Measurements from ENCODE around the gene EPHA4. TPM values are rescaled to one million over a fixed set of nuclear protein-coding genes. Genes with fewer than 3 reads are reported as not detected.

The EPHA4 gene
- total and polyA plus RNA-seq, 4 donors: 0.43 to 2.3 (median 1.1) TPM

DNA sequence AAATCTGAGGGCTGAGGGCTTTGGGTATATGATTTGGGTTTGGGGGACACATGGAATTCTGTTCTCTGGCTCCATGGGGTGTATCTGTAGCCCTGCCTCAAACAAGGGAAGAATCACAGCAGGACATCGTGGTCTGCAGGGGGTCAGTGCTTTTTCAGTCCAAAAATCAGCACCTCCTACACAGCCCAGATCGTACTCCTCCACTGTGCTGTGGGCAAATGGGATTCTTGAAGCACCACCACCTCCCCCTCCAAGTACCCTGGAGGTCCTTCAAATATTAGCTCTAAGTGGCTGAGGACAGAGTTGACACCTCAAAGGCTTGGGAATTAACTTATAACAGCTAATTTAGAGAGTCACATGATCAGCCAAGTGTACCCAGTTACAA lies 41.5 kb downstream of the EPHA4 start:
- no peaks in the 10 kb centered on the region for H3K27me3 ChIP-seq (ENCODE audit: control insufficient read depth in 4 of 4, insufficient read depth in 4 of 4, low read length in 3 of 4)
- H3K27ac ChIP-seq (ENCODE audit: low read depth in 1 of 2, low read length in 2 of 2): no peak overlapping the region
- DNase-seq (ENCODE audit: low spot score): no peak
- 53% methylated on average over 2 of the region's 2 CpGs for WGBS
- H3K9ac ChIP-seq (ENCODE audit: low read depth in 1 of 2, low read length in 2 of 2): no peak overlapping the region
- no peaks in the 10 kb centered on the region for H3K9me3 ChIP-seq (ENCODE audit: control insufficient read depth in 4 of 4, low read length in 3 of 4)
- TF ChIP-seq GABPA (IDR thresholded peaks at IDR 0.05 in 1 of 2, conservative IDR thresholded peaks at IDR 0.05 in 1 of 2) (no peak), CTCF (IDR thresholded peaks at IDR 0.05; ENCODE audit: low read depth, low read length, missing input control) (no peak), FOXA2 (IDR thresholded peaks at IDR 0.05) (no peak), HNF4G (IDR thresholded peaks at IDR 0.05) (no peak), NR2F2 (IDR thresholded peaks at IDR 0.05) (no peak), HNF4A (conservative IDR thresholded peaks at IDR 0.05) (no peak), YY1 (IDR thresholded peaks at IDR 0.05) (no peak), SP1 (IDR thresholded peaks at IDR 0.05) (no peak), EGR1 (IDR thresholded peaks at IDR 0.05; ENCODE audit: low read depth in 2 of 2) (no peak), ATF3 (IDR thresholded peaks at IDR 0.05) (no peak)
- H3K36me3 ChIP-seq (ENCODE audit: control insufficient read depth in 4 of 4, insufficient read depth in 3 of 4, low read depth in 1 of 4, low read length in 3 of 4): no peaks in the 10 kb centered on the region
- no peaks in the 10 kb centered on the region for H3K4me1 ChIP-seq (ENCODE audit: control insufficient read depth in 4 of 4, insufficient read depth in 4 of 4, low read length in 3 of 4)
- no peak overlapping the region for H3K4me3 ChIP-seq (ENCODE audit: low read depth in 1 of 3, low read length in 3 of 3)

- no peak overlapping the region for H3K27ac ChIP-seq (ENCODE audit: low read depth in 1 of 2, low read length in 2 of 2)
- no peak overlapping the region for H3K4me3 ChIP-seq (ENCODE audit: low read depth in 1 of 3, low read length in 3 of 3)
- no peaks in the 10 kb centered on the region for H3K36me3 ChIP-seq (ENCODE audit: control insufficient read depth in 4 of 4, insufficient read depth in 3 of 4, low read depth in 1 of 4, low read length in 3 of 4)
- no peak overlapping the region for H3K9ac ChIP-seq (ENCODE audit: low read depth in 1 of 2, low read length in 2 of 2)
- no peaks in the 10 kb centered on the region for H3K27me3 ChIP-seq (ENCODE audit: control insufficient read depth in 4 of 4, insufficient read depth in 4 of 4, low read length in 3 of 4)
- WGBS: 66% methylated on average over 10 of the region's 10 CpGs
- no peaks in the 10 kb centered on the region for H3K4me1 ChIP-seq (ENCODE audit: control insufficient read depth in 4 of 4, insufficient read depth in 4 of 4, low read length in 3 of 4)
- TF ChIP-seq, protein P1, sequence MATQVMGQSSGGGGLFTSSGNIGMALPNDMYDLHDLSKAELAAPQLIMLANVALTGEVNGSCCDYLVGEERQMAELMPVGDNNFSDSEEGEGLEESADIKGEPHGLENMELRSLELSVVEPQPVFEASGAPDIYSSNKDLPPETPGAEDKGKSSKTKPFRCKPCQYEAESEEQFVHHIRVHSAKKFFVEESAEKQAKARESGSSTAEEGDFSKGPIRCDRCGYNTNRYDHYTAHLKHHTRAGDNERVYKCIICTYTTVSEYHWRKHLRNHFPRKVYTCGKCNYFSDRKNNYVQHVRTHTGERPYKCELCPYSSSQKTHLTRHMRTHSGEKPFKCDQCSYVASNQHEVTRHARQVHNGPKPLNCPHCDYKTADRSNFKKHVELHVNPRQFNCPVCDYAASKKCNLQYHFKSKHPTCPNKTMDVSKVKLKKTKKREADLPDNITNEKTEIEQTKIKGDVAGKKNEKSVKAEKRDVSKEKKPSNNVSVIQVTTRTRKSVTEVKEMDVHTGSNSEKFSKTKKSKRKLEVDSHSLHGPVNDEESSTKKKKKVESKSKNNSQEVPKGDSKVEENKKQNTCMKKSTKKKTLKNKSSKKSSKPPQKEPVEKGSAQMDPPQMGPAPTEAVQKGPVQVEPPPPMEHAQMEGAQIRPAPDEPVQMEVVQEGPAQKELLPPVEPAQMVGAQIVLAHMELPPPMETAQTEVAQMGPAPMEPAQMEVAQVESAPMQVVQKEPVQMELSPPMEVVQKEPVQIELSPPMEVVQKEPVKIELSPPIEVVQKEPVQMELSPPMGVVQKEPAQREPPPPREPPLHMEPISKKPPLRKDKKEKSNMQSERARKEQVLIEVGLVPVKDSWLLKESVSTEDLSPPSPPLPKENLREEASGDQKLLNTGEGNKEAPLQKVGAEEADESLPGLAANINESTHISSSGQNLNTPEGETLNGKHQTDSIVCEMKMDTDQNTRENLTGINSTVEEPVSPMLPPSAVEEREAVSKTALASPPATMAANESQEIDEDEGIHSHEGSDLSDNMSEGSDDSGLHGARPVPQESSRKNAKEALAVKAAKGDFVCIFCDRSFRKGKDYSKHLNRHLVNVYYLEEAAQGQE (IDR thresholded peaks at IDR 0.05): no peak
- no peak for TF ChIP-seq HNF4G (IDR thresholded peaks at IDR 0.05)
- TF ChIP-seq EGR1 (IDR thresholded peaks at IDR 0.05; ENCODE audit: low read depth in 2 of 2): no peak
- no peak for TF ChIP-seq HNF4A (conservative IDR thresholded peaks at IDR 0.05)
- no peak for TF ChIP-seq RAD21 (IDR thresholded peaks at IDR 0.05)
- no peak for TF ChIP-seq MAX (IDR thresholded peaks at IDR 0.05)
- no peak for TF ChIP-seq CTCF (IDR thresholded peaks at IDR 0.05; ENCODE audit: low read depth, low read length, missing input control)
- TF ChIP-seq GABPA (IDR thresholded peaks at IDR 0.05 in 1 of 2, conservative IDR thresholded peaks at IDR 0.05 in 1 of 2): no peak
- TF ChIP-seq TAF1 (conservative IDR thresholded peaks at IDR 0.05): no peak
- no peak for TF ChIP-seq ATF3 (IDR thresholded peaks at IDR 0.05)
- no peak for TF ChIP-seq FOXA1 (IDR thresholded peaks at IDR 0.05)
- TF ChIP-seq, protein P2, sequence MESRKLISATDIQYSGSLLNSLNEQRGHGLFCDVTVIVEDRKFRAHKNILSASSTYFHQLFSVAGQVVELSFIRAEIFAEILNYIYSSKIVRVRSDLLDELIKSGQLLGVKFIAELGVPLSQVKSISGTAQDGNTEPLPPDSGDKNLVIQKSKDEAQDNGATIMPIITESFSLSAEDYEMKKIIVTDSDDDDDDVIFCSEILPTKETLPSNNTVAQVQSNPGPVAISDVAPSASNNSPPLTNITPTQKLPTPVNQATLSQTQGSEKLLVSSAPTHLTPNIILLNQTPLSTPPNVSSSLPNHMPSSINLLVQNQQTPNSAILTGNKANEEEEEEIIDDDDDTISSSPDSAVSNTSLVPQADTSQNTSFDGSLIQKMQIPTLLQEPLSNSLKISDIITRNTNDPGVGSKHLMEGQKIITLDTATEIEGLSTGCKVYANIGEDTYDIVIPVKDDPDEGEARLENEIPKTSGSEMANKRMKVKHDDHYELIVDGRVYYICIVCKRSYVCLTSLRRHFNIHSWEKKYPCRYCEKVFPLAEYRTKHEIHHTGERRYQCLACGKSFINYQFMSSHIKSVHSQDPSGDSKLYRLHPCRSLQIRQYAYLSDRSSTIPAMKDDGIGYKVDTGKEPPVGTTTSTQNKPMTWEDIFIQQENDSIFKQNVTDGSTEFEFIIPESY (IDR thresholded peaks at IDR 0.05): no peak
- no peak for TF ChIP-seq JUND (IDR thresholded peaks at IDR 0.05)
- TF ChIP-seq RXRA (IDR thresholded peaks at IDR 0.05): no peak
- TF ChIP-seq NR2F2 (IDR thresholded peaks at IDR 0.05): no peak
- TF ChIP-seq YY1 (IDR thresholded peaks at IDR 0.05): no peak
- no peak for DNase-seq (ENCODE audit: low spot score)
- H3K9me3 ChIP-seq (ENCODE audit: control insufficient read depth in 4 of 4, low read length in 3 of 4): no peaks in the 10 kb centered on the region
These were observed 42.0 kb downstream of the EPHA4 start for GRCh38 chr2:221529943-221530652.

Data from liver (tissue), 9 donors.